HG03565 (cell line): ENCODE results near the gene SLX1A.
"Not testable (repeated sequence)": the region's sequence is repeated elsewhere in the genome, so short reads cannot be mapped to it uniquely, and the experiment has no call there.

Experiments
- ATAC-seq: cut with Tn5 transposase; IDR thresholded peaks from one replicate; pipeline ENCODE4 v1.9.1; 2021; ENCODE audit warnings: mild to moderate bottlenecking, moderate library complexity; ENCODE audit not compliant: unreplicated experiment

The SLX1A gene

GRCh38 chr16:30193615-30194014, at the start of gene SLX1A, which contains the start of gene BOLA2B:
TSS of gene SLX1A (plus strand) at chr16:30193875. CDS start at chr16:30194085, 210 bp downstream.
TSS of gene BOLA2B (minus strand) at chr16:30193666. CDS start at chr16:30193595, 71 bp downstream.
- peak; percentile 91 for ATAC-seq

- no peak for ATAC-seq
These were observed 49.7 kb upstream of the SLX1A start for GRCh38 chr16:30144017-30144416.

- ATAC-seq, result no peak
These were observed 48.8 kb upstream of the SLX1A start for GRCh38 chr16:30144917-30145316.

- ATAC-seq, result no peak
These were observed 48.0 kb upstream of the SLX1A start for GRCh38 chr16:30145657-30146056.

GRCh38 chr16:30147843-30148510, 45.7 kb upstream of the SLX1A start:
- no peak for ATAC-seq

- ATAC-seq, result no peak
These were observed 44.3 kb upstream of the SLX1A start for GRCh38 chr16:30149250-30149930.

GRCh38 chr16:30151091-30151490, 42.6 kb upstream of the SLX1A start:
- no peak for ATAC-seq

GRCh38 chr16:30152517-30152916, 41.2 kb upstream of the SLX1A start:
- no peak for ATAC-seq

GRCh38 chr16:30155188-30155587, 38.5 kb upstream of the SLX1A start:
- ATAC-seq, result no peak

GRCh38 chr16:30157214-30157613, 36.5 kb upstream of the SLX1A start:
- ATAC-seq, result no peak

- no peak for ATAC-seq
These were observed 30.1 kb upstream of the SLX1A start for GRCh38 chr16:30163538-30163937.

GRCh38 chr16:30166202-30166902, 27.3 kb upstream of the SLX1A start:
- ATAC-seq, result no peak

GRCh38 chr16:30168746-30169145, 24.9 kb upstream of the SLX1A start:
- ATAC-seq, result not testable (repeated sequence)

GRCh38 chr16:30169416-30169815, 24.3 kb upstream of the SLX1A start:
- ATAC-seq, result not testable (repeated sequence)

- ATAC-seq, result not testable (repeated sequence)
These were observed 23.5 kb upstream of the SLX1A start for GRCh38 chr16:30170145-30170544.

GRCh38 chr16:30173054-30173453, 20.6 kb upstream of the SLX1A start:
- ATAC-seq, result no peak

- ATAC-seq, result not testable (repeated sequence)
These were observed 16.8 kb upstream of the SLX1A start for GRCh38 chr16:30176876-30177275.

- no peak for ATAC-seq
These were observed 14.5 kb upstream of the SLX1A start for GRCh38 chr16:30179195-30179594.

- no peak for ATAC-seq
These were observed 13.7 kb upstream of the SLX1A start for GRCh38 chr16:30179931-30180330.

GRCh38 chr16:30180741-30181140, 12.9 kb upstream of the SLX1A start:
- ATAC-seq, result no peak

- ATAC-seq, result peak; percentile 27
These were observed 10.2 kb upstream of the SLX1A start, which contains the start of gene CORO1A for GRCh38 chr16:30183233-30184095. TSS of gene CORO1A (plus strand) at chr16:30183602. CDS start at chr16:30185210, 1,608 bp downstream.
